Smooth muscle cell of the brain vasculature (primary cell): ENCODE data around the gene ILDR2.

ENCODE experiments used
- DNase-seq: peaks from one replicate; pipeline ENCODE4 v3.0.0-alpha.2; 2012; ENCODE audit warnings: low read depth, low spot score

ILDR2 gene

GRCh38 chr1:166924823-166925541 is 50.4 kb downstream of the ILDR2 start:
- no peak for DNase-seq

GRCh38 chr1:166920561-166921475 is 54.5 kb downstream of the ILDR2 start:
- DNase-seq = no peak

GRCh38 chr1:166918956-166919316 is 56.4 kb downstream of the ILDR2 start:
- DNase-seq = no peak

GRCh38 chr1:166918088-166918955 is 57.0 kb downstream of the ILDR2 start:
- no peak for DNase-seq

- DNase-seq = peak; percentile 40
Measured at GRCh38 chr1:166915941-166916340, 59.4 kb downstream of the ILDR2 start.

- DNase-seq = no peak
Measured at GRCh38 chr1:166915042-166915441, 60.3 kb downstream of the ILDR2 start.

GRCh38 chr1:166914111-166914510 is 61.2 kb downstream of the ILDR2 start:
- DNase-seq = no peak

- no peak for DNase-seq
Measured at GRCh38 chr1:166911624-166912023, 63.7 kb downstream of the ILDR2 start.

- DNase-seq = peak; percentile 73
Measured at GRCh38 chr1:166910396-166910994, 64.8 kb downstream of the ILDR2 start.

GRCh38 chr1:166908942-166909341 is 66.4 kb downstream of the ILDR2 start:
- DNase-seq = no peak

GRCh38 chr1:166907763-166908162 is 67.6 kb downstream of the ILDR2 start:
- no peak for DNase-seq

GRCh38 chr1:166907051-166907450 is 68.3 kb downstream of the ILDR2 start:
- no peak for DNase-seq

GRCh38 chr1:166906647-166907046 is 68.7 kb downstream of the ILDR2 start:
- DNase-seq = no peak

GRCh38 chr1:166905900-166906299 is 69.4 kb downstream of the ILDR2 start:
- no peak for DNase-seq

GRCh38 chr1:166905136-166905535 is 70.2 kb downstream of the ILDR2 start:
- no peak for DNase-seq

GRCh38 chr1:166903232-166903631 is 72.1 kb downstream of the ILDR2 start:
- DNase-seq = no peak

GRCh38 chr1:166902279-166902678 is 73.1 kb downstream of the ILDR2 start:
- DNase-seq = no peak

- DNase-seq = no peak
Measured at GRCh38 chr1:166900987-166901386, 74.4 kb downstream of the ILDR2 start.

- no peak for DNase-seq
Measured at GRCh38 chr1:166899769-166900168, 75.6 kb downstream of the ILDR2 start.

GRCh38 chr1:166895766-166896165 is 79.6 kb downstream of the ILDR2 start:
- DNase-seq = no peak

GRCh38 chr1:166889776-166890175 is 85.6 kb downstream of the ILDR2 start:
- DNase-seq = no peak
